H1 (cell line): ENCODE results near the gene HGD.

ENCODE experiments used
- ASH2L ChIP-seq: fragments of 200-600, 300-600 bp; sonication (generic); IDR thresholded peaks from one replicate; pipeline ENCODE4 v1.7.1; 2017; ENCODE audit warnings: low read length
- CTCF ChIP-seq, 3 experiments: IDR thresholded peaks; 1 replicate in 2 of 3; 2 replicates in 1 of 3; pipeline versions ENCODE4 v1.5.1 to v1.6.1; 2011; ENCODE audit warnings: low read length in 3 of 3, mild to moderate bottlenecking in 3 of 3, inconsistent platforms in 2 of 3, low read depth in 1 of 3, moderate library complexity in 1 of 3; ENCODE audit not compliant: insufficient read depth in 1 of 3; ENCODE audit errors: control extremely low read depth in 1 of 3
- EGR1 ChIP-seq: IDR thresholded peaks from 2 replicates; pipeline ENCODE4 v1.6.1; 2011; ENCODE audit warnings: low read depth, low read length, borderline replicate concordance
- POLR2AphosphoS5 ChIP-seq: IDR thresholded peaks from 2 replicates; pipeline ENCODE4 v1.6.1; 2011; ENCODE audit warnings: low read depth, low read length
- SP2 ChIP-seq: IDR thresholded peaks from 2 replicates; pipeline ENCODE4 v1.6.1; 2012; ENCODE audit warnings: mild to moderate bottlenecking, low read length, inconsistent platforms

- TF ChIP-seq POLR2AphosphoS5 (no peak), SP2 (no peak), CTCF (IDR thresholded peaks at IDR 0.05; ENCODE audit: control extremely low read depth in 1 of 3, insufficient read depth in 1 of 3, low read depth in 1 of 3, low read length in 3 of 3) (no peak), ASH2L (no peak), EGR1 (no peak)
Measured at GRCh38 chr3:120604382-120604781, 77.7 kb downstream of the HGD start.
